Right hindlimb (tissue), 1 donor: ENCODE measurements around the gene MPP2.

Experiments used
- DNase-seq: peaks from one replicate; pipeline ENCODE4 v3.0.0-alpha.2; 2018

MPP2 gene

GRCh38 chr17:43844241-43844640, 63.1 kb downstream of the MPP2 start:
- no peak for DNase-seq

GRCh38 chr17:43842975-43843325, 64.4 kb downstream of the MPP2 start:
- DNase-seq: no peak

GRCh38 chr17:43842091-43842974, 65.0 kb downstream of the MPP2 start:
- peak; percentile 57 for DNase-seq

- DNase-seq: no peak
Observed at GRCh38 chr17:43841282-43841681, 66.1 kb downstream of the MPP2 start.

GRCh38 chr17:43840814-43841213, 66.5 kb downstream of the MPP2 start:
- DNase-seq: no peak

GRCh38 chr17:43839670-43840108, 67.6 kb downstream of the MPP2 start:
- DNase-seq: no peak

- DNase-seq: peak; percentile 37
Observed at GRCh38 chr17:43834106-43834505, 73.2 kb downstream of the MPP2 start.

GRCh38 chr17:43832976-43833829, 74.1 kb downstream of the MPP2 start, which contains the start of gene MPP3:
MPP3 (minus strand) TSS chr17:43833146; CDS start chr17:43831906, 1,240 bp downstream.
- peak; percentile 80 for DNase-seq

GRCh38 chr17:43832168-43832975, 75.0 kb downstream of the MPP2 start:
- DNase-seq: peak; percentile 63

GRCh38 chr17:43831633-43832032, 75.7 kb downstream of the MPP2 start:
- no peak for DNase-seq

GRCh38 chr17:43830510-43831140, 76.7 kb downstream of the MPP2 start:
- no peak for DNase-seq

GRCh38 chr17:43829738-43830137, 77.6 kb downstream of the MPP2 start:
- DNase-seq: no peak

GRCh38 chr17:43827596-43827995, 79.7 kb downstream of the MPP2 start:
- no peak for DNase-seq

- DNase-seq: no peak
Observed at GRCh38 chr17:43826206-43826605, 81.1 kb downstream of the MPP2 start.

GRCh38 chr17:43825567-43825966, 81.8 kb downstream of the MPP2 start:
- DNase-seq: no peak
